Tibial nerve (tissue), 4 donors: ENCODE measurements around the gene NMNAT3.

ENCODE experiments used
- EP300 ChIP-seq, 2 donors: sonication (generic); formaldehyde crosslinking; IDR thresholded peaks; one replicate each; pipeline ENCODE4 v1.6.1; 2017; ENCODE audit warnings: antibody characterized with exemption in 2 of 2, mild to moderate bottlenecking in 1 of 2
- POLR2A ChIP-seq, 2 donors: fragments of 450-650 bp; IDR thresholded peaks; one replicate each; pipeline ENCODE4 v1.6.1; 2017; ENCODE audit warnings: antibody characterized with exemption in 2 of 2, mild to moderate bottlenecking in 2 of 2, moderate library complexity in 2 of 2
- TF ChIP-seq, protein P1 (sequence below), 5 experiments: fragments of 200-600 bp in 3 of 5; fragments of 450-650 bp in 2 of 5; sonication (generic) in 3 of 5; IDR thresholded peaks; one replicate each; pipeline ENCODE4 v1.5.1; 2016 to 2019; ENCODE audit warnings: antibody characterized with exemption in 5 of 5, mild to moderate bottlenecking in 3 of 5, moderate library complexity in 2 of 5

GRCh38 chr3:139519998-139520737 lies 157.6 kb downstream of the NMNAT3 start:
- TF ChIP-seq, protein P1, sequence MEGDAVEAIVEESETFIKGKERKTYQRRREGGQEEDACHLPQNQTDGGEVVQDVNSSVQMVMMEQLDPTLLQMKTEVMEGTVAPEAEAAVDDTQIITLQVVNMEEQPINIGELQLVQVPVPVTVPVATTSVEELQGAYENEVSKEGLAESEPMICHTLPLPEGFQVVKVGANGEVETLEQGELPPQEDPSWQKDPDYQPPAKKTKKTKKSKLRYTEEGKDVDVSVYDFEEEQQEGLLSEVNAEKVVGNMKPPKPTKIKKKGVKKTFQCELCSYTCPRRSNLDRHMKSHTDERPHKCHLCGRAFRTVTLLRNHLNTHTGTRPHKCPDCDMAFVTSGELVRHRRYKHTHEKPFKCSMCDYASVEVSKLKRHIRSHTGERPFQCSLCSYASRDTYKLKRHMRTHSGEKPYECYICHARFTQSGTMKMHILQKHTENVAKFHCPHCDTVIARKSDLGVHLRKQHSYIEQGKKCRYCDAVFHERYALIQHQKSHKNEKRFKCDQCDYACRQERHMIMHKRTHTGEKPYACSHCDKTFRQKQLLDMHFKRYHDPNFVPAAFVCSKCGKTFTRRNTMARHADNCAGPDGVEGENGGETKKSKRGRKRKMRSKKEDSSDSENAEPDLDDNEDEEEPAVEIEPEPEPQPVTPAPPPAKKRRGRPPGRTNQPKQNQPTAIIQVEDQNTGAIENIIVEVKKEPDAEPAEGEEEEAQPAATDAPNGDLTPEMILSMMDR (IDR thresholded peaks at IDR 0.05) = peak in 4 of 5 experiments; percentile 19 to 43 (median 24)
- TF ChIP-seq EP300 (IDR thresholded peaks at IDR 0.05) (no peak), POLR2A (IDR thresholded peaks at IDR 0.05) (no peak)
